Chondrocyte (in vitro differentiated cells): Measurements from ENCODE around the gene DGKA. TPM values are rescaled to one million over a fixed set of nuclear protein-coding genes. Genes with fewer than 3 reads are reported as not detected.

Experiments used
- DNase-seq: peaks from one replicate; pipeline ENCODE4 v3.0.0; 2021; ENCODE audit warnings: mixed read lengths, low spot score
- H3K27ac Mint-ChIP-seq: one replicate; pipeline ENCODE4 v1.8.0; 2021; ENCODE audit warnings: mild to moderate bottlenecking, moderate library complexity, mixed read lengths; ENCODE audit not compliant: unreplicated experiment
- H3K27me3 Mint-ChIP-seq: 2 replicates; pipeline ENCODE4 v1.8.0; 2021; ENCODE audit warnings: low read depth, mixed read lengths
- H3K36me3 Mint-ChIP-seq: 2 replicates; pipeline ENCODE4 v1.8.0; 2021; ENCODE audit warnings: low read depth, mixed read lengths
- H3K4me1 Mint-ChIP-seq: 2 replicates; pipeline ENCODE4 v1.8.0; 2021; ENCODE audit warnings: low read depth, mild to moderate bottlenecking, mixed read lengths
- H3K4me3 Mint-ChIP-seq: one replicate; pipeline ENCODE4 v1.8.0; 2021; ENCODE audit warnings: mild to moderate bottlenecking, moderate library complexity, mixed read lengths; ENCODE audit not compliant: unreplicated experiment
- H3K9me3 Mint-ChIP-seq: 2 replicates; pipeline ENCODE4 v1.8.0; 2021; ENCODE audit warnings: low read depth, mixed read lengths
- total RNA-seq: library from RNA; stranded (reverse); gene quantifications from 3 replicates; pipeline ENCODE4 v1.2.1, GENCODE V29; 2021
- TF ChIP-seq, protein P1 (sequence below): fragments of 200-600 bp; sonication (generic); IDR thresholded peaks from 2 replicates; pipeline ENCODE4 v1.5.0; 2021; ENCODE audit warnings: antibody characterized with exemption, mild to moderate bottlenecking, moderate library complexity

Gene DGKA
- total RNA-seq, 1 donor from 2014 or later, result 66.4 TPM

DNA sequence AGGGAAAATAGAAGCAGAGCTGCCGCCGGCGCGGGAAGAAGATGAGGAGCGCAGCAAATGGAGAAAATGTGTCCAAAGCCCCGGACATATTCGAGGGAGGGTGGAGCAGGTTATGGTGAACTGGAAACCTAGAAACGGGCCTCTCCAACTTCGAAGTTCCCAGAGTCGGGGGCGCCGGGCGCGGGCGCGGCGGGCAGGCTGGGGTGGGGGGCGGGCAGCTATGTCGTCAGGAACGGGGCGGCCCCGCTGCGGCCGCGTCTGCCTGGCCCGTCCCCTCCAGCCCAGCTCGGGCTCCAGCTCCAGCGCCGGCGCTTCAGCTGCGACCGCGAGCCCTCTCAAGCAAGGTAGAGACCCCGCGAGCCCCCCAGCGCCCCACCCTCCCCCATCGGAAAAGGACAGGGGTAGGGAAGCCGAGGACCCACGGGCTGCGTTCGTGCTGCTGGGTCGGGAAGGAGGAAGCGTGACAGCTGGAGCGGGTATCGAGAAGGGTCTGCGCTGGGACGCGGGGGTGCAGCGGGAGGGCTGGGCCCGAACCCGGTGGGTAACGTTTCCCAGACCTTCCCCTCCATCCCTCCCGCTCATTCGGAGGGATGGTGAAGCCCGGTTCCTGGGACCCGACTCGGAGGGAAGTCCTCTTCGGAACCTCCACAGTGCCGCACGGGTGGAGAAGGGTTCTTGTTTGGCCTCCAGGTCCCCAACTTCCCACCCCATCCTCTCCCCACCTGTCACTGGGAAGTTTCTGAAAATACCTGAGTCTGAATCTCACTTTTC is 1.0 kb downstream of the DGKA start:
- Mint-ChIP-seq H3K27ac (peak overlapping the region; percentile 99), H3K27me3 (no peaks in the 10 kb centered on the region), H3K36me3 (no peaks in the 10 kb centered on the region), H3K4me1 (peaks cover 58% of the 10 kb centered on the region), H3K9me3 (no peaks in the 10 kb centered on the region), H3K4me3 (peak overlapping the region; percentile 96)
- TF ChIP-seq, protein P1, sequence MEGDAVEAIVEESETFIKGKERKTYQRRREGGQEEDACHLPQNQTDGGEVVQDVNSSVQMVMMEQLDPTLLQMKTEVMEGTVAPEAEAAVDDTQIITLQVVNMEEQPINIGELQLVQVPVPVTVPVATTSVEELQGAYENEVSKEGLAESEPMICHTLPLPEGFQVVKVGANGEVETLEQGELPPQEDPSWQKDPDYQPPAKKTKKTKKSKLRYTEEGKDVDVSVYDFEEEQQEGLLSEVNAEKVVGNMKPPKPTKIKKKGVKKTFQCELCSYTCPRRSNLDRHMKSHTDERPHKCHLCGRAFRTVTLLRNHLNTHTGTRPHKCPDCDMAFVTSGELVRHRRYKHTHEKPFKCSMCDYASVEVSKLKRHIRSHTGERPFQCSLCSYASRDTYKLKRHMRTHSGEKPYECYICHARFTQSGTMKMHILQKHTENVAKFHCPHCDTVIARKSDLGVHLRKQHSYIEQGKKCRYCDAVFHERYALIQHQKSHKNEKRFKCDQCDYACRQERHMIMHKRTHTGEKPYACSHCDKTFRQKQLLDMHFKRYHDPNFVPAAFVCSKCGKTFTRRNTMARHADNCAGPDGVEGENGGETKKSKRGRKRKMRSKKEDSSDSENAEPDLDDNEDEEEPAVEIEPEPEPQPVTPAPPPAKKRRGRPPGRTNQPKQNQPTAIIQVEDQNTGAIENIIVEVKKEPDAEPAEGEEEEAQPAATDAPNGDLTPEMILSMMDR, result no peak
- DNase-seq, result no peak

DNA sequence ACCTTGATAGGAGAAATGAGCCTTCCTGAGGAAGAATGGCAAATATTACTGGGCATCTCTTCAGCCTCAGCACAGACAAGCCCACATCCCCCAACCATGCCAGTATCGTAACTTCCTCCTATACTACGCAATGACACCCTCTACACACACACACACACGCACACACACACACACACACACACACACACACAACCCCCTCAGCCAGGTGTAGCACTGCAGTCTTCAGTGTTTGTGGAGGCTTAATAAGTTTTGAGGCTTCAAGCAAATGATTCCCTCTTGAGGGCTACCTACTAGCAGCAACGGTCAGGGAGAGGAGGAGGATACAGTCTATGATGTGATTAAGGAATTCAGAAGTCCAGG is 1.6 kb downstream of the DGKA start:
- TF ChIP-seq, protein P1, result no peak
- no peak for DNase-seq
- Mint-ChIP-seq H3K4me3 (peak overlapping the region; percentile 96), H3K27me3 (no peaks in the 10 kb centered on the region), H3K4me1 (peaks cover 61% of the 10 kb centered on the region), H3K36me3 (peaks cover 2% of the 10 kb centered on the region), H3K9me3 (no peaks in the 10 kb centered on the region), H3K27ac (peak overlapping the region; percentile 90)

DNA sequence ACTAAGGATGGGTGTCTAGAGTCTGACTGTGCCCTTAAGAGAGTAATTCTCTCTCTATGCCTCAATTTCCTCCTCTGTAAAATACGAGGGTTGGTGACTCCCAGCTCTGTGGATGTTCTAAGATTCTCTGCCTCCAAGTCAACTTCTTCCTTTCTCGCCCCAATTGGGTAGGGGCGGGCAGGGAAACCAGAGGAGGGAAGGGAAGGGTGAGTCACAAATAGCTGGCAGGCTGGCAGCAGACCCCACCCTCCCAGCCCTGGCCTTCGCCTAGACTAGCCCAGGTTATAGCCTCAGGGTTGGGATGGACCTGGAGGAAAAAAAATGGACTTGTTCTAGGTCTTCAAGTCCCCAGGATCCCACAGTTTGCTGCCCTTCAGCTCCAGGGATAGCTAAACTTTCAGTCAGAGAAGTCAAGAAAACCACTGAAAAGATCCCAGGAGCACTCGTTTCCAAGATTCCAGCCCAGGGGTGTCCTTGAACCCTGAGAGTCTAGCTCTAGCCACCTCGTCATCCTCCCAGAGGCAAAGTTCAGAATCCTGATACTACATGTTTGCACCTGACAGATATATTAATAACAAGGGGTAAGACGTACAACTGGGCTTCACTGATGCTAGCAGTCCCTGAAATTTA is 2.3 kb downstream of the DGKA start:
- Mint-ChIP-seq H3K27me3 (no peaks in the 10 kb centered on the region), H3K4me1 (peaks cover 57% of the 10 kb centered on the region), H3K9me3 (no peaks in the 10 kb centered on the region), H3K36me3 (peaks cover 3% of the 10 kb centered on the region), H3K27ac (peak overlapping the region; percentile 90), H3K4me3 (peak overlapping the region; percentile 96)
- DNase-seq, result no peak
- TF ChIP-seq, protein P1, result no peak

DNA sequence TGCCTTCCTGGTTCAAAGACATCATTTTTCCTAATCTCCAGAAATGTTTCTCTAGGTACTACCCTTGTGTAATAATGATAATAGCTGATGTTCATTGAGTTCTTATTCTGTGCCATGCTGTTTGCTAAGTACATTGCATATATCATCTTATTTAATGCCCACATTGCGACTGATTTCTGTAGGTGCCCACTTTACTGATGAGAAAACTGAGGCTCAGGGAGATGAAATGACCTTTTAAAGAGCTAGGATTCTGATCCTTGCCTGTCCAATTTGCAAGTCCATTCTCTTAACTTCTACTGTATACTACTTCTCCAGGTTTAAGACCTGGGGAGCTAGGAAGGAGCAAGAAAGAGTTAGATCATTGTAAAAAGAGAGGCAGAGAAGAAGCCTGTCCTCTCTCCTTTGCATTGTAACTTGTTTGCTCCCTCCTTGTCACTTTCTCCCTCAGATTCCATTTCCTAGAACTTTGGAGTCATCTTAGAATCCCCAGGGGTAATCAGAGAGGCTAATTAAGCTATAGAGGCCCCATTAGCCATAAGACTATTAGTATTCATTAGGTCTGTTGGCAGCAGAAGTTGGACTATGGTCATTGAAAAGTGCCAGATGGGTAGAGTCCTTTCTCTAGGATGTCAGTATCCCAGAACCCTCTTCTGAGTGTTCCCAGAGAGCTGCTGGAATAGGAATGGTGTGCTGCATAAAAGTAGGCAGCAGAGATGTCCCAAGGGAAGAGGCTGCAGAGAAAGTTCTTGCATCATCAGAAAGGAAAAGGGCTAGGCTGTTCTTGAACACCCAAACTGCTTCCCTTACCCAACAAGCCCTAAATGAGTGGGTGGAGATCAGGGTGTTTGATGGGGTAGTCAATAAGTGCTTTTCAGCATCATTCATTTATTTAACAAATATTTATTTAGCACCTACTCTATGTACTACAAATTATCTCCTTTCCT is 3.1 kb downstream of the DGKA start:
- peaks cover 4% of the 10 kb centered on the region for H3K36me3 Mint-ChIP-seq
- H3K9me3 Mint-ChIP-seq, result no peaks in the 10 kb centered on the region
- no peak overlapping the region for H3K27ac Mint-ChIP-seq
- no peak overlapping the region for H3K4me3 Mint-ChIP-seq
- DNase-seq, result no peak
- H3K27me3 Mint-ChIP-seq, result no peaks in the 10 kb centered on the region
- H3K4me1 Mint-ChIP-seq, result peaks cover 57% of the 10 kb centered on the region
- TF ChIP-seq, protein P1, result no peak

DNA sequence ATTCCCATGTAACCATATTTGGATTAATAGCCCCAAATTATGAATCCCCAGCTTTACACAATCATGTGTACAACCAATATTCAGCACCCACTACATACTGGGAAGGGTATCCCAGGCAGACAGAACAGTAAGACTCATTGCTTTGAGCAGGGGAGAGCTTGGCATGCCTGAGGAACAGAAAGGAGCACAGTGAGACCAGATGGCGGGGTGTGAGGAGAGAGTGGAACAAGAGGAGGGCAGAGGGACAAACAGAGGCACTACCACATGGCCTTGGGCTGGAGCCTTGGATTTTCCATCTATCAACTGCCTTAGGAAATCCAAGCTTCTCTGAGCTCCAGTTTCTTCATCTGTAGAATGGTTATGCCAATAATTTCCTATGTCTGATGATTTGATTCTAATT is 3.8 kb downstream of the DGKA start:
- H3K36me3 Mint-ChIP-seq, result peaks cover 4% of the 10 kb centered on the region
- TF ChIP-seq, protein P1, result no peak
- no peak overlapping the region for H3K4me3 Mint-ChIP-seq
- peak overlapping the region; percentile 9 for H3K27ac Mint-ChIP-seq
- no peaks in the 10 kb centered on the region for H3K27me3 Mint-ChIP-seq
- DNase-seq, result no peak
- H3K4me1 Mint-ChIP-seq, result peaks cover 55% of the 10 kb centered on the region
- H3K9me3 Mint-ChIP-seq, result no peaks in the 10 kb centered on the region
